ENCODE results near the gene TMED7. TPM values are rescaled to one million over a fixed set of nuclear protein-coding genes. Genes with fewer than 3 reads are reported as not detected.
A peak's percentile ranks its signal among the peaks of the same experiment; 100 is the strongest.
"Not testable (repeated sequence)": the region's sequence is repeated elsewhere in the genome, so short reads cannot be mapped to it uniquely, and the experiment has no call there.

TMED7 gene
- total RNA-seq (10 to 100 TPM; 47.7 to 47.8 TPM), polyA plus RNA-seq (32.7 TPM)

- Histone ChIP-seq H3K4me1 (ENCODE audit: insufficient read depth, low read length) (peaks cover 35% of the 10 kb centered on the region), H3K9me3 (ENCODE audit: low read length) (no peaks in the 10 kb centered on the region), H3K36me3 (ENCODE audit: insufficient read depth, low read length) (no peaks in the 10 kb centered on the region), H3K4me3 (ENCODE audit: low read length) (peak within 1 kb of the TSS; percentile 80), H3K27ac (ENCODE audit: low read depth, low read length) (peak within 1 kb of the TSS; percentile 85), H3K27me3 (ENCODE audit: insufficient read depth, low read length, poor library complexity, severe bottlenecking) (no peaks in the 10 kb centered on the region)
- CTCF ChIA-PET: interaction anchor here (0.9 to 3.5 kb wide), 6 partner anchors 9 to 315 kb away, joined by 3 to 9 read pairs (median 3); partner anchors contain the start of genes AP3S1, ATG12 and TICAM2
- peak; percentile 99 to 100 (median 99) for DNase-seq
- H3K27ac Mint-ChIP-seq: peak within 1 kb of the TSS in 5 of 8 donors; percentile 95 to 100 (median 98)
- H3K9me3 Mint-ChIP-seq: no peaks in the 10 kb centered on the region
- POLR2A ChIA-PET: interaction anchor here (1.1 to 2.4 kb wide), 3 partner anchors 82 to 459 kb away, joined by 6 to 13 read pairs (median 7); partner anchors contain the start of genes AP3S1, ATG12, COMMD10 and FEM1C
- no peaks in the 10 kb centered on the region for H3K27me3 Mint-ChIP-seq
- peaks cover 0 to 20% (median 0%) of the 10 kb centered on the region in 3 donors for H3K36me3 Mint-ChIP-seq
- H3K4me3 Mint-ChIP-seq: no peak within 1 kb of the TSS
- H3K4me1 Mint-ChIP-seq: peaks cover 21 to 25% (median 25%) of the 10 kb centered on the region in 3 donors
Measured at GRCh38 chr5:115625579-115626444, at the start of gene TMED7. TSS of gene TMED7 (minus strand) at chr5:115626036. CDS start at chr5:115625792, 244 bp downstream.

- H3K4me1 ChIP-seq (ENCODE audit: insufficient read depth, low read length); H3K36me3 ChIP-seq (ENCODE audit: insufficient read depth, low read length); POLR2A ChIA-PET; H3K27me3 ChIP-seq (ENCODE audit: insufficient read depth, low read length, poor library complexity, severe bottlenecking); H3K4me3 ChIP-seq (ENCODE audit: low read length); DNase-seq; H3K4me3 Mint-ChIP-seq; CTCF ChIA-PET; H3K4me1 Mint-ChIP-seq; H3K27ac Mint-ChIP-seq; H3K27ac ChIP-seq (ENCODE audit: low read depth, low read length); H3K9me3 Mint-ChIP-seq; H3K9me3 ChIP-seq (ENCODE audit: low read length); H3K36me3 Mint-ChIP-seq: not testable (repeated sequence)
- peaks cover 7 to 15% of the 10 kb centered on the region in 2 donors for H3K27me3 Mint-ChIP-seq
Measured at GRCh38 chr5:115674782-115675181, 48.9 kb upstream of the TMED7 start.

- H3K27me3 ChIP-seq (ENCODE audit: insufficient read depth, low read length, poor library complexity, severe bottlenecking): no peaks in the 10 kb centered on the region
- no peak overlapping the region for H3K4me3 ChIP-seq (ENCODE audit: low read length)
- Mint-ChIP-seq H3K4me3 (no peak overlapping the region), H3K27me3 (peaks cover 7 to 20% of the 10 kb centered on the region in 2 donors), H3K9me3 (peaks cover 4 to 8% (median 5%) of the 10 kb centered on the region in 5 donors), H3K27ac (no peak overlapping the region), H3K36me3 (no peaks in the 10 kb centered on the region), H3K4me1 (no peaks in the 10 kb centered on the region)
- no peak overlapping the region for H3K27ac ChIP-seq (ENCODE audit: low read depth, low read length)
- POLR2A ChIA-PET: no interaction called here
- no peak for DNase-seq
- CTCF ChIA-PET: no interaction called here
- H3K4me1 ChIP-seq (ENCODE audit: insufficient read depth, low read length): no peaks in the 10 kb centered on the region
- H3K36me3 ChIP-seq (ENCODE audit: insufficient read depth, low read length): no peaks in the 10 kb centered on the region
- no peaks in the 10 kb centered on the region for H3K9me3 ChIP-seq (ENCODE audit: low read length)
Measured at GRCh38 chr5:115673596-115673995, 47.8 kb upstream of the TMED7 start.

- POLR2A ChIA-PET: no interaction called here
- H3K27ac Mint-ChIP-seq: no peak overlapping the region
- peaks cover 12 to 29% of the 10 kb centered on the region in 2 donors for H3K27me3 Mint-ChIP-seq
Measured at GRCh38 chr5:115671939-115672338, 46.1 kb upstream of the TMED7 start.

GRCh38 chr5:115666023-115666422 lies 40.2 kb upstream of the TMED7 start:
- no peak for DNase-seq
- Mint-ChIP-seq H3K27ac (no peak overlapping the region), H3K4me3 (no peak overlapping the region), H3K27me3 (peaks cover 26 to 64% of the 10 kb centered on the region in 2 donors), H3K9me3 (peaks cover 21 to 33% (median 26%) of the 10 kb centered on the region in 5 donors), H3K4me1 (no peaks in the 10 kb centered on the region), H3K36me3 (peaks cover 0 to 22% (median 2%) of the 10 kb centered on the region in 3 donors)
- no peak overlapping the region for H3K27ac ChIP-seq (ENCODE audit: low read depth, low read length)
- H3K27me3 ChIP-seq (ENCODE audit: insufficient read depth, low read length, poor library complexity, severe bottlenecking): no peaks in the 10 kb centered on the region
- H3K4me1 ChIP-seq (ENCODE audit: insufficient read depth, low read length): no peaks in the 10 kb centered on the region
- H3K9me3 ChIP-seq (ENCODE audit: low read length): no peaks in the 10 kb centered on the region
- no peak overlapping the region for H3K4me3 ChIP-seq (ENCODE audit: low read length)
- POLR2A ChIA-PET: no interaction called here
- CTCF ChIA-PET: no interaction called here
- H3K36me3 ChIP-seq (ENCODE audit: insufficient read depth, low read length): no peaks in the 10 kb centered on the region

More at GRCh38 chr5:115671939-115672338, 46.1 kb upstream of the TMED7 start:
- Histone ChIP-seq H3K4me1 (ENCODE audit: insufficient read depth, low read length) (no peaks in the 10 kb centered on the region), H3K27me3 (ENCODE audit: insufficient read depth, low read length, poor library complexity, severe bottlenecking) (no peaks in the 10 kb centered on the region), H3K36me3 (ENCODE audit: insufficient read depth, low read length) (no peaks in the 10 kb centered on the region), H3K9me3 (ENCODE audit: low read length) (no peaks in the 10 kb centered on the region), H3K27ac (ENCODE audit: low read depth, low read length) (no peak overlapping the region), H3K4me3 (ENCODE audit: low read length) (no peak overlapping the region)
- no peaks in the 10 kb centered on the region for H3K4me1 Mint-ChIP-seq
- H3K9me3 Mint-ChIP-seq: peaks cover 15 to 20% (median 16%) of the 10 kb centered on the region in 5 donors
- no peak for DNase-seq
- peaks cover 0 to 6% (median 0%) of the 10 kb centered on the region in 3 donors for H3K36me3 Mint-ChIP-seq
- H3K4me3 Mint-ChIP-seq: peak overlapping the region in 1 of 7 donors; percentile 1
- CTCF ChIA-PET: no interaction called here

GRCh38 chr5:115661563-115661962 lies 35.7 kb upstream of the TMED7 start:
- Mint-ChIP-seq H3K27me3 (peaks cover 26 to 73% of the 10 kb centered on the region in 2 donors), H3K27ac (no peak overlapping the region), H3K4me1 (no peaks in the 10 kb centered on the region), H3K36me3 (peaks cover 0 to 13% (median 2%) of the 10 kb centered on the region in 3 donors), H3K9me3 (peaks cover 6 to 14% (median 7%) of the 10 kb centered on the region in 5 donors), H3K4me3 (no peak overlapping the region)
- H3K9me3 ChIP-seq (ENCODE audit: low read length): no peaks in the 10 kb centered on the region
- H3K27ac ChIP-seq (ENCODE audit: low read depth, low read length): no peak overlapping the region
- no peak for DNase-seq
- CTCF ChIA-PET: no interaction called here
- H3K4me1 ChIP-seq (ENCODE audit: insufficient read depth, low read length): no peaks in the 10 kb centered on the region
- POLR2A ChIA-PET: no interaction called here
- no peaks in the 10 kb centered on the region for H3K27me3 ChIP-seq (ENCODE audit: insufficient read depth, low read length, poor library complexity, severe bottlenecking)
- no peaks in the 10 kb centered on the region for H3K36me3 ChIP-seq (ENCODE audit: insufficient read depth, low read length)
- H3K4me3 ChIP-seq (ENCODE audit: low read length): no peak overlapping the region

- H3K27ac Mint-ChIP-seq: no peak overlapping the region
- no peak for DNase-seq
- no peak overlapping the region for H3K4me3 Mint-ChIP-seq
- peaks cover 0 to 8% (median 2%) of the 10 kb centered on the region in 3 donors for H3K36me3 Mint-ChIP-seq
- H3K9me3 Mint-ChIP-seq: peaks cover 2 to 10% (median 3%) of the 10 kb centered on the region in 5 donors
- H3K27me3 Mint-ChIP-seq: peaks cover 26 to 73% of the 10 kb centered on the region in 2 donors
- CTCF ChIA-PET: no interaction called here
- Histone ChIP-seq H3K27me3 (ENCODE audit: insufficient read depth, low read length, poor library complexity, severe bottlenecking) (no peaks in the 10 kb centered on the region), H3K4me3 (ENCODE audit: low read length) (no peak overlapping the region), H3K27ac (ENCODE audit: low read depth, low read length) (no peak overlapping the region), H3K36me3 (ENCODE audit: insufficient read depth, low read length) (no peaks in the 10 kb centered on the region), H3K9me3 (ENCODE audit: low read length) (no peaks in the 10 kb centered on the region), H3K4me1 (ENCODE audit: insufficient read depth, low read length) (no peaks in the 10 kb centered on the region)
- POLR2A ChIA-PET: no interaction called here
- H3K4me1 Mint-ChIP-seq: no peaks in the 10 kb centered on the region
Measured at GRCh38 chr5:115661101-115661500, 35.3 kb upstream of the TMED7 start.

GRCh38 chr5:115657881-115658233 lies 32.0 kb upstream of the TMED7 start:
- ChIA-PET CTCF (no interaction called here), POLR2A (no interaction called here)
- no peak overlapping the region for H3K4me3 ChIP-seq (ENCODE audit: low read length)
- no peaks in the 10 kb centered on the region for H3K27me3 ChIP-seq (ENCODE audit: insufficient read depth, low read length, poor library complexity, severe bottlenecking)
- H3K9me3 Mint-ChIP-seq: peaks cover 0 to 6% (median 0%) of the 10 kb centered on the region in 5 donors
- peaks cover 10 to 48% of the 10 kb centered on the region in 2 donors for H3K27me3 Mint-ChIP-seq
- no peak for DNase-seq
- H3K36me3 ChIP-seq (ENCODE audit: insufficient read depth, low read length): no peaks in the 10 kb centered on the region
- H3K27ac Mint-ChIP-seq: no peak overlapping the region
- H3K27ac ChIP-seq (ENCODE audit: low read depth, low read length): no peak overlapping the region
- no peaks in the 10 kb centered on the region for H3K9me3 ChIP-seq (ENCODE audit: low read length)
- H3K4me1 Mint-ChIP-seq: no peaks in the 10 kb centered on the region
- no peak overlapping the region for H3K4me3 Mint-ChIP-seq
- H3K36me3 Mint-ChIP-seq: no peaks in the 10 kb centered on the region
- H3K4me1 ChIP-seq (ENCODE audit: insufficient read depth, low read length): no peaks in the 10 kb centered on the region

Data from CD8-positive, alpha-beta memory T cell (primary cell).